ENCODE data around the gene DBX1. TPM values are rescaled to one million over a fixed set of nuclear protein-coding genes. Genes with fewer than 3 reads are reported as not detected.

DBX1 gene
- total RNA-seq, 1 donor from 2014 or later, result not detected

- H3K9me3 Mint-ChIP-seq (ENCODE audit: unreplicated experiment), result no peaks in the 10 kb centered on the region
- peaks cover 3% of the 10 kb centered on the region for H3K27me3 Mint-ChIP-seq (ENCODE audit: unreplicated experiment)
- H3K27ac Mint-ChIP-seq (ENCODE audit: unreplicated experiment), result no peak overlapping the region
- TF ChIP-seq CTCF (IDR thresholded peaks at IDR 0.05; ENCODE audit: unreplicated experiment), result no peak
- no peaks in the 10 kb centered on the region for H3K4me1 Mint-ChIP-seq (ENCODE audit: unreplicated experiment)
- DNase-seq (ENCODE audit: low spot score), result no peak
- no peak overlapping the region for H3K4me3 Mint-ChIP-seq (ENCODE audit: unreplicated experiment)
- H3K36me3 Mint-ChIP-seq (ENCODE audit: low read depth, unreplicated experiment), result no peaks in the 10 kb centered on the region
Observed at GRCh38 chr11:20177136-20177535, 16.9 kb upstream of the DBX1 start.

- no peak for TF ChIP-seq CTCF (IDR thresholded peaks at IDR 0.05; ENCODE audit: unreplicated experiment)
- Mint-ChIP-seq H3K27me3 (ENCODE audit: unreplicated experiment) (peaks cover 3% of the 10 kb centered on the region), H3K27ac (ENCODE audit: unreplicated experiment) (no peak overlapping the region), H3K4me1 (ENCODE audit: unreplicated experiment) (no peaks in the 10 kb centered on the region), H3K36me3 (ENCODE audit: low read depth, unreplicated experiment) (no peaks in the 10 kb centered on the region), H3K4me3 (ENCODE audit: unreplicated experiment) (no peak overlapping the region), H3K9me3 (ENCODE audit: unreplicated experiment) (no peaks in the 10 kb centered on the region)
- no peak for DNase-seq (ENCODE audit: low spot score)
Observed at GRCh38 chr11:20172721-20173447, 12.6 kb upstream of the DBX1 start.

GRCh38 chr11:20163783-20164481 is 3.7 kb upstream of the DBX1 start:
- Mint-ChIP-seq H3K27me3 (ENCODE audit: unreplicated experiment) (peaks cover 48% of the 10 kb centered on the region), H3K4me1 (ENCODE audit: unreplicated experiment) (peaks cover 32% of the 10 kb centered on the region), H3K9me3 (ENCODE audit: unreplicated experiment) (no peaks in the 10 kb centered on the region), H3K4me3 (ENCODE audit: unreplicated experiment) (peak overlapping the region; percentile 74), H3K36me3 (ENCODE audit: low read depth, unreplicated experiment) (peaks cover 4% of the 10 kb centered on the region), H3K27ac (ENCODE audit: unreplicated experiment) (no peak overlapping the region)
- no peak for DNase-seq (ENCODE audit: low spot score)
- TF ChIP-seq CTCF (IDR thresholded peaks at IDR 0.05; ENCODE audit: unreplicated experiment), result no peak

- Mint-ChIP-seq H3K36me3 (ENCODE audit: low read depth, unreplicated experiment) (peaks cover 7% of the 10 kb centered on the region), H3K4me1 (ENCODE audit: unreplicated experiment) (peaks cover 32% of the 10 kb centered on the region), H3K27me3 (ENCODE audit: unreplicated experiment) (peaks cover 48% of the 10 kb centered on the region), H3K27ac (ENCODE audit: unreplicated experiment) (no peak overlapping the region), H3K9me3 (ENCODE audit: unreplicated experiment) (no peaks in the 10 kb centered on the region), H3K4me3 (ENCODE audit: unreplicated experiment) (peak overlapping the region; percentile 73)
- peak; percentile 63 for DNase-seq (ENCODE audit: low spot score)
- TF ChIP-seq CTCF (IDR thresholded peaks at IDR 0.05; ENCODE audit: unreplicated experiment), result no peak
Observed at GRCh38 chr11:20162824-20163782, 2.8 kb upstream of the DBX1 start.
